Measurements from ENCODE around the gene LGALS13. TPM values are rescaled to one million over a fixed set of nuclear protein-coding genes. Genes with fewer than 3 reads are reported as not detected.

LGALS13 gene
- total RNA-seq, 4 donors from 2014 or later = not detected

GRCh38 chr19:39557811-39558623, 44.3 kb upstream of the LGALS13 start:
- Histone ChIP-seq H3K27ac (no peak overlapping the region), H3K27me3 (no peaks in the 10 kb centered on the region), H3K9me3 (no peaks in the 10 kb centered on the region), H3K36me3 (no peaks in the 10 kb centered on the region), H3K4me1 (peaks cover 0 to 9% (median 0%) of the 10 kb centered on the region in 4 donors), H3K4me3 (no peak overlapping the region)
- in situ Hi-C loops (cut with MboI; ENCODE audit: low pct_ligation_motif_present in 1 of 4, low pct_unique_long_range_greater_than_20kb in 1 of 4, low sequenced_read_pairs in 3 of 4) = loop anchor here (10.0 kb wide), 2 partner anchors 107 to 117 kb away; no protein-coding TSS in a partner anchor
- WGBS, 2 donors (ENCODE audit: low coverage in 1 of 2) = 51 to 56% methylated on average over 4 to 5 of the region's 5 CpGs
- intact Hi-C loops (cut with DNase I; ENCODE audit: low total_unique reads) = no loop called here
- DNase-seq = no peak
- TF ChIP-seq, protein P1, sequence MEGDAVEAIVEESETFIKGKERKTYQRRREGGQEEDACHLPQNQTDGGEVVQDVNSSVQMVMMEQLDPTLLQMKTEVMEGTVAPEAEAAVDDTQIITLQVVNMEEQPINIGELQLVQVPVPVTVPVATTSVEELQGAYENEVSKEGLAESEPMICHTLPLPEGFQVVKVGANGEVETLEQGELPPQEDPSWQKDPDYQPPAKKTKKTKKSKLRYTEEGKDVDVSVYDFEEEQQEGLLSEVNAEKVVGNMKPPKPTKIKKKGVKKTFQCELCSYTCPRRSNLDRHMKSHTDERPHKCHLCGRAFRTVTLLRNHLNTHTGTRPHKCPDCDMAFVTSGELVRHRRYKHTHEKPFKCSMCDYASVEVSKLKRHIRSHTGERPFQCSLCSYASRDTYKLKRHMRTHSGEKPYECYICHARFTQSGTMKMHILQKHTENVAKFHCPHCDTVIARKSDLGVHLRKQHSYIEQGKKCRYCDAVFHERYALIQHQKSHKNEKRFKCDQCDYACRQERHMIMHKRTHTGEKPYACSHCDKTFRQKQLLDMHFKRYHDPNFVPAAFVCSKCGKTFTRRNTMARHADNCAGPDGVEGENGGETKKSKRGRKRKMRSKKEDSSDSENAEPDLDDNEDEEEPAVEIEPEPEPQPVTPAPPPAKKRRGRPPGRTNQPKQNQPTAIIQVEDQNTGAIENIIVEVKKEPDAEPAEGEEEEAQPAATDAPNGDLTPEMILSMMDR (IDR thresholded peaks at IDR 0.05) = no peak
- TF ChIP-seq POLR2AphosphoS5 (IDR thresholded peaks at IDR 0.05) (no peak), POLR2A (IDR thresholded peaks at IDR 0.05) (no peak), EP300 (IDR thresholded peaks at IDR 0.05; ENCODE audit: low read depth) (no peak)

- Histone ChIP-seq H3K36me3 (no peaks in the 10 kb centered on the region), H3K27me3 (no peaks in the 10 kb centered on the region), H3K27ac (no peak overlapping the region), H3K4me3 (no peak overlapping the region), H3K9me3 (no peaks in the 10 kb centered on the region), H3K4me1 (peaks cover 0 to 9% (median 0%) of the 10 kb centered on the region in 4 donors)
- intact Hi-C loops (cut with DNase I; ENCODE audit: low total_unique reads) (no loop called here), in situ Hi-C loops (cut with MboI; ENCODE audit: low pct_ligation_motif_present in 1 of 4, low pct_unique_long_range_greater_than_20kb in 1 of 4, low sequenced_read_pairs in 3 of 4) (loop anchor here (10.0 kb wide), 2 partner anchors 106 to 116 kb away; no protein-coding TSS in a partner anchor)
- TF ChIP-seq POLR2A (IDR thresholded peaks at IDR 0.05) (no peak), POLR2AphosphoS5 (IDR thresholded peaks at IDR 0.05) (no peak), EP300 (IDR thresholded peaks at IDR 0.05; ENCODE audit: low read depth) (no peak)
- TF ChIP-seq, protein P1 (IDR thresholded peaks at IDR 0.05) = no peak
- 59 to 63% methylated on average over 6 of the region's 6 CpGs for WGBS, 2 donors (ENCODE audit: low coverage in 1 of 2)
- DNase-seq = no peak
Observed at GRCh38 chr19:39558624-39559117, 43.7 kb upstream of the LGALS13 start.

DNA sequence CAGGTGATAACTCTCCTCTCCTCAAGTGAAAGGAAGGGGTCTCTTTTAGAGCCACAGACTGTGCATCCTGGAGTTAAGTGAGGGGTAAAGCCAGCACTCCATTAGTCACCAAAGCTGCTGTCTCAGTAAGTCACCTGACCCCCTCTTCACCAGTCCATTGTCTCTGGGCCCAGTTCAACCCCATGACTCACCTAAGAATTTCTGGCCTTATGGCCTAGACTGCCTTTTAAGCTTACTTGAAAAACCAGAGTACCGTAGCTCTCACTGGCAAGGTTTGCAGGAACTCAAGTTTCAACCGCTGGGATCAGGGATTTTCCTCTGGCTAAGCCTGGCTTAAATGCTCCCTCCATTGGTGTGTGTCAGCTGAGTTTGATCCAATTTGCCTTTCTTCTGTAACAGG, 38.9 kb upstream of the LGALS13 start:
- no peak overlapping the region for H3K27ac ChIP-seq
- TF ChIP-seq POLR2A (IDR thresholded peaks at IDR 0.05) = no peak
- TF ChIP-seq EP300 (IDR thresholded peaks at IDR 0.05; ENCODE audit: low read depth) = no peak
- peaks cover 6% of the 10 kb centered on the region for H3K27me3 ChIP-seq
- H3K4me1 ChIP-seq = peaks cover 0 to under 1% (median 0%) of the 10 kb centered on the region in 4 donors
- no peaks in the 10 kb centered on the region for H3K9me3 ChIP-seq
- in situ Hi-C loops (cut with MboI; ENCODE audit: low pct_ligation_motif_present in 1 of 4, low pct_unique_long_range_greater_than_20kb in 1 of 4, low sequenced_read_pairs in 3 of 4) (no loop called here), intact Hi-C loops (cut with DNase I; ENCODE audit: low total_unique reads) (no loop called here)
- no peak for DNase-seq
- WGBS, 2 donors (ENCODE audit: low coverage in 1 of 2) = 64% methylated on average over 2 of the region's 2 CpGs; no CpG with 5 or more reads in 1 of the 2 donors
- H3K36me3 ChIP-seq = no peaks in the 10 kb centered on the region
- no peak overlapping the region for H3K4me3 ChIP-seq

- Histone ChIP-seq H3K4me1 (no peaks in the 10 kb centered on the region), H3K36me3 (no peaks in the 10 kb centered on the region), H3K4me3 (no peak overlapping the region), H3K27me3 (peaks cover 6% of the 10 kb centered on the region), H3K9me3 (no peaks in the 10 kb centered on the region), H3K27ac (no peak overlapping the region)
- WGBS, 2 donors (ENCODE audit: low coverage in 1 of 2) = 48 to 54% methylated on average over 3 of the region's 3 CpGs
- intact Hi-C loops (cut with DNase I; ENCODE audit: low total_unique reads) = no loop called here
- in situ Hi-C loops (cut with MboI; ENCODE audit: low pct_ligation_motif_present in 1 of 4, low pct_unique_long_range_greater_than_20kb in 1 of 4, low sequenced_read_pairs in 3 of 4) = no loop called here
- no peak for DNase-seq
- TF ChIP-seq, protein P1 (IDR thresholded peaks at IDR 0.05) = no peak
- TF ChIP-seq POLR2A (IDR thresholded peaks at IDR 0.05) (no peak), POLR2AphosphoS5 (IDR thresholded peaks at IDR 0.05) (no peak), EP300 (IDR thresholded peaks at IDR 0.05; ENCODE audit: low read depth) (no peak)
Observed at GRCh38 chr19:39566064-39566463, 36.3 kb upstream of the LGALS13 start.
